AG04449 (cell line): ENCODE results near the gene HSD11B1L.
A peak's percentile ranks its signal among the peaks of the same experiment; 100 is the strongest.
"Not testable (repeated sequence)": the region's sequence is repeated elsewhere in the genome, so short reads cannot be mapped to it uniquely, and the experiment has no call there.

ENCODE experiments used
- CTCF ChIA-PET: fragments of 350-600 bp; formaldehyde crosslinking; extraction: SDS; loops from one replicate; lab custom pipeline; 2021; ENCODE audit warnings: antibody characterized with exemption; lab: Yijun Ruan, JAX
- POLR2A ChIA-PET: fragments of 400-600, 350-600 bp; formaldehyde crosslinking; extraction: SDS; loops from one replicate; lab custom pipeline; 2020; ENCODE audit warnings: antibody characterized with exemption, inconsistent platforms; lab: Yijun Ruan, JAX
- DNase-seq: peaks from one replicate; pipeline ENCODE4 v3.0.0-alpha.2; 2010; ENCODE audit warnings: low read depth, low spot score
- H3K4me3 ChIP-seq: 2 replicates; pipeline ENCODE4 v1.5.1; 2011; ENCODE audit warnings: low read depth, mild to moderate bottlenecking, control low read depth, low read length
- CTCF ChIP-seq: IDR thresholded peaks from one replicate; pipeline ENCODE4 v1.5.1; 2011; ENCODE audit warnings: mild to moderate bottlenecking, moderate library complexity, low read length, control low read depth, inconsistent platforms; ENCODE audit not compliant: insufficient read depth; ENCODE audit errors: missing control alignments

Gene HSD11B1L

DNA sequence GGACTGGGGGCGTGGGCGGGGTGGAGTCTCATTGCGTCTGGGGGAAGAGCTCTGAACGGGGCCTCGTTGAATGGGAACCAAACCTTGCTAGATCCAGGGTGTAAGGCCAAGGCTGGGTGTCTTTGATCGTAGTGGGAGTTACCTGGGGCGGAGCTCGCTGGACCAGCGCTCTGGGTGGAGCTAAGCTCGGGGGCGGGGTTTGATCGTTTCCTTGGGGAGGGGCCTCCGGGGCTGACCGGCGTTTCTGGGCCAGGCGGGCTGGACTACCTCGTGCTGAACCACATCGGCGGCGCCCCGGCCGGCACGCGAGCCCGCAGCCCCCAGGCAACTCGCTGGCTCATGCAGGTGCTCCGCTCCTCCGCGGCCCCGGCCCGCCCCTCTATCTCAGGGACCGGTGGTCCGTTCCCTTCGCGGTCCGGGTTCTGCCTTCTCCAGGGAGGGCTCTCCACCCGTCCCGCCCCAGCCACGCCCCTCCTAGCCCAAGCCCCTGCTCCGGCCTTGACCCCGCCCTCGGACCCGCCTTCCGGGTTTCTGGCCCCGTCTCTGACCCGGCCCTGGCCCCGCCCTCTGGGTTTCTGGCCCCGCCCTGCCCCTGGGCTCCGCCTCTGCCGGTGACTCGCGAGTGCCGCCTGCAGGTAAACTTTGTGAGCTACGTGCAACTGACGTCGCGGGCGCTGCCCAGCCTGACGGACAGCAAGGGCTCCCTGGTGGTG, 6.0 kb downstream of the HSD11B1L start:
- ChIA-PET POLR2A (interaction anchor here (1.0 to 1.6 kb wide), 2 partner anchors 33 to 71 kb away, joined by 3 to 4 read pairs; partner anchors contain the start of genes CATSPERD and LONP1), CTCF (interaction anchor here (0.6 to 5.3 kb wide), 22 partner anchors 8 to 639 kb away, joined by 3 to 58 read pairs (median 4); partner anchors contain the start of genes SAFB and SAFB2)
- TF ChIP-seq CTCF, result peak; percentile 87
- peak overlapping the region; percentile 64 for H3K4me3 ChIP-seq
- DNase-seq, result peak; percentile 24

- no peak for TF ChIP-seq CTCF
- no peak for DNase-seq
- ChIA-PET POLR2A (interaction anchor here (1.0 to 1.6 kb wide), 2 partner anchors 33 to 72 kb away, joined by 3 to 4 read pairs; partner anchors contain the start of genes CATSPERD and LONP1), CTCF (interaction anchor here (0.6 to 5.3 kb wide), 23 partner anchors 9 to 639 kb away, joined by 3 to 58 read pairs (median 4); partner anchors contain the start of genes SAFB and SAFB2)
- peak overlapping the region; percentile 64 for H3K4me3 ChIP-seq
Measured at GRCh38 chr19:5687360-5688198, 6.8 kb downstream of the HSD11B1L start.

GRCh38 chr19:5688262-5688881, 7.5 kb downstream of the HSD11B1L start:
- DNase-seq, POLR2A ChIA-PET, H3K4me3 ChIP-seq: not testable (repeated sequence)
- CTCF ChIA-PET, result interaction anchor here (1.0 to 5.3 kb wide), 8 partner anchors 10 to 68 kb away, joined by 3 to 58 read pairs (median 12); partner anchors contain the start of genes SAFB and SAFB2

DNA sequence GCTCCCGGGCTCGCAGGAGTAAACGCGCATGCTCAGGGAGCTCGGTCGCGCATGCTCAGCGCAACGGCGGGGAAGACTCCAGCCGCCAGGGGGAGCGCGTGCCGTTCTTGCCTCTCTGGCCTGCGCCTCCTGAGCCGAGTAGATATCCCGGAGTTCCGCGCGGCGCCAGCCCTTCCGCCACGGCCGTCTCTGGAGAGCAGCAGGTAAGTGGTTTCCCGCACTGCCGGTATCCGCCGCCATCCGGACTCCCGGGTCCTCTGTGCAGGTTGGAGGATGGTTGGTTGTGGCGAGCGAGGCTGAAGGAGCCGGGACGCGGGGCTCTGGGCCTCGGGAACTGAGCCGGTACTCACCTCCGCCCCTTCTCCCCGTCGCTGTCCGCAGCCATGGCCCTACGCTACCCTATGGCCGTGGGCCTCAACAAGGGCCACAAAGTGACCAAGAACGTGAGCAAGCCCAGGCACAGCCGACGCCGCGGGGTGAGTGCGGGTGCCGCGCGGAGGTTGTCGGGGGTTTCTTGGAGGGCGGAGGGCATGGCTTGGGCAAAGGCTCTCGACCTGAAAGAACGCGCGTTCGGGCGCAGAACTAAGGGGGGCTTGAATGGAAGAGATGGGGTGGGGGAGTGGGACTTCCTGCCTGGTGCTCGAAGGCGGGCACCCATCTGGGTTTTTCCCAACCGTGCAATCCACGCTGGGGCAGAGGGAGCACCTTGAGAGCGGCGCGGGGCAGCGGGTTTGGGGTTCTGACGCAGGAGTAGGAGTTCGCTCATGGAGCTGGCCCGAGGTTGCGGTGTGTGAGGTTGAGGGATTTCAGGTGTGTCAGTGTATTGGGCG, 9.5 kb downstream of the HSD11B1L start, which contains the start of gene RPL36:
TSS of gene RPL36 (plus strand) at position 171 of the 830 bp plus-strand sequence. CDS start at position 384, 213 bp downstream.
- peak; percentile 57 for DNase-seq
- H3K4me3 ChIP-seq, result peak within 1 kb of the TSS; percentile 98
- peak; percentile 99 for TF ChIP-seq CTCF
- CTCF ChIA-PET, result interaction anchor here (0.6 to 5.3 kb wide), 27 partner anchors 8 to 114 kb away, joined by 3 to 58 read pairs (median 4); partner anchors contain the start of genes CATSPERD, HSD11B1L and LONP1
- POLR2A ChIA-PET, result interaction anchor here (0.6 to 2.7 kb wide), 18 partner anchors 8 to 142 kb away, joined by 3 to 19 read pairs (median 4); partner anchors contain the start of genes CATSPERD, LONP1, SAFB and SAFB2

- TF ChIP-seq CTCF, result no peak
- peak overlapping the region; percentile 98 for H3K4me3 ChIP-seq
- DNase-seq, result no peak
- CTCF ChIA-PET, result interaction anchor here (0.7 to 1.7 kb wide), 13 partner anchors 7 to 103 kb away, joined by 3 to 12 read pairs (median 4); no protein-coding TSS in a partner anchor
- POLR2A ChIA-PET, result interaction anchor here (0.6 to 2.7 kb wide), 8 partner anchors 8 to 143 kb away, joined by 3 to 19 read pairs (median 4); partner anchors contain the start of genes CATSPERD and LONP1
Measured at GRCh38 chr19:5690955-5691821, 10.4 kb downstream of the HSD11B1L start.
